PFSK-1 (cell line): ENCODE data around the gene TMX1. TPM values are rescaled to one million over a fixed set of nuclear protein-coding genes. Genes with fewer than 3 reads are reported as not detected.

Source experiments
- FOXP2 ChIP-seq: optimal IDR thresholded peaks from 2 replicates; pipeline ENCODE3; 2011; ENCODE audit warnings: borderline replicate concordance, control low read depth, inconsistent platforms; ENCODE audit not compliant: insufficient read depth; ENCODE audit errors: extremely low read length, extremely low read depth
- POLR2AphosphoS5 ChIP-seq: IDR thresholded peaks from 2 replicates; pipeline ENCODE4 v1.6.1; 2012; ENCODE audit warnings: low read depth, mild to moderate bottlenecking, control low read depth, low read length, moderate library complexity
- REST ChIP-seq, 2 experiments: IDR thresholded peaks; 2 replicates each; pipeline versions ENCODE4 v1.6.1 to v1.8.0; 2011 to 2012; ENCODE audit warnings: low read depth in 2 of 2, low read length in 2 of 2, control low read depth in 1 of 2, inconsistent platforms in 1 of 2, mild to moderate bottlenecking in 1 of 2, moderate library complexity in 1 of 2; ENCODE audit not compliant: insufficient read depth in 1 of 2
- SIN3A ChIP-seq: IDR thresholded peaks from 2 replicates; pipeline ENCODE4 v1.6.1; 2012; ENCODE audit warnings: mild to moderate bottlenecking, low read length, moderate library complexity, borderline replicate concordance; ENCODE audit not compliant: insufficient read depth
- TAF1 ChIP-seq: IDR thresholded peaks from 2 replicates; pipeline ENCODE4 v1.6.1; 2012; ENCODE audit warnings: low read length, control low read depth, borderline replicate concordance; ENCODE audit not compliant: insufficient read depth
- polyA plus RNA-seq: library from polyadenylated mRNA; unstranded; fragments of >200 nt; gene quantifications from one replicate; pipeline ENCODE4 v1.2.1, GENCODE V29; 2012; ENCODE audit warnings: low read depth, missing spikeins; ENCODE audit not compliant: insufficient read length

The TMX1 gene
- polyA plus RNA-seq: 13.4 TPM

DNA sequence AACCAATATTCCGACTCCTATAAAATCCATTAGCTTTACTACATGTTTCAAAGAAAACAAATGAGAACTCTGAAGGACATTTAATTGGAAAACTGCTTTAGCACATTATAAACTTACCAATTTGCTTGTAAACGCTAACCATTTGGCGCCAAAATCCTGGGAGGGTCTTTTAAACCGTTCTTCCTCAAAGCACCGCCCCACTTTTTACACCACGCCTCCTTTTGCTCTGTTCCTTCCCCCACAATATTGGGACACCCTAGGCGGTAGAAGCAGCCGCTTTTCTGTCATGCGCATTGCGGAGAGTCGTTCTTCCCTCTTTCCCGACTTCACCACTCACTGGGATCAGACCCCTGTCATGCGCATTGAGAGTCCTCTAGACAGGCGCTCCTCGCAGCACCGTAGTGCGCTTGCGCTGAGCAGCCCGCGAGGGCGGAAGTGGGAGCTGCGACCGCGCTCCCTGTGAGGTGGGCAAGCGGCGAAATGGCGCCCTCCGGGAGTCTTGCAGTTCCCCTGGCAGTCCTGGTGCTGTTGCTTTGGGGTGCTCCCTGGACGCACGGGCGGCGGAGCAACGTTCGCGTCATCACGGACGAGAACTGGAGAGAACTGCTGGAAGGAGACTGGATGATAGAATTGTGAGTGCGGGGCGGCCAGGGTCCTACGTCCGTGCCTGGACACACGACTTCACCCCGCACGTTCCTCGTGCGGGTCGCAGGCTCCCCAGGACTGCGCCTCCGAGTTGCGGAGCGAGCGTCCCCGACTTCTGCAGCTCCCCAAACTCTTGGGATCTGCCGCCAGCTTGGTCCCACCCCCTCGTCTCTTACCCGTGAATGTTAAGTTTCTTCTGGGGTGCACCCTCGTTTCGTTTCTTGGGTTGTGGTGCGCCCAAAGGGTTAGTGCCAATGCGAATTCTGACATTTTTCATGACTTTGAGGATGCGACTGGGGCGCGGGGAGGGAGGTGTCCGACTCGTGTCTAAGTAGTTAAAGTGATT is at the start of gene TMX1:
Gene TMX1, plus strand, starts transcription at position 435 of the 991 bp plus-strand sequence. Its CDS starts 46 bp downstream, at position 481.
- TF ChIP-seq POLR2AphosphoS5 (peak; percentile 88), SIN3A (no peak), FOXP2 (no peak), REST (IDR thresholded peaks at IDR 0.05; ENCODE audit: insufficient read depth in 1 of 2, low read depth in 2 of 2, low read length in 2 of 2) (no peak), TAF1 (peak; percentile 79; the same call in 1 of the 2 replicates)

DNA sequence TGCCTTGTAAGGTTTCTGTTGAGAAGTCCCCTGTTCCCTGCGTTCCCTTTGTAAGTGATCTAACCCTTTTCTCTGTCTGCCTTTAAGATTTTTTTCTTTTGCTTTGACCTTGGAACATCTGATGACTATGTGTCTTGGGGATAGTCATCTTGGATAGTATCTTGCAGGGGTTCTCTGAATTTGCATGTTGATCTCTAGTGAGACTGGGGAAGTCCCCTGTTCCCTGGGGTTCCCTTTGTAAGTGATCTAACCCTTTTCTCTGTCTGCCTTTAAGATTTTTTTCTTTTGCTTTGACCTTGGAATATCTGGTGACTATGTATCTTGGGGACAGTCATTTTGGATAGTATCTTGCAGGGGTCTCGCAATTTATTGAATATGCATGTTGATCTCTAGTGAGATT is 38.2 kb upstream of the TMX1 start:
- TF ChIP-seq TAF1 (no peak), POLR2AphosphoS5 (no peak), FOXP2 (no peak), REST (IDR thresholded peaks at IDR 0.05; ENCODE audit: insufficient read depth in 1 of 2, low read depth in 2 of 2, low read length in 2 of 2) (no peak)

GRCh38 chr14:51202914-51203665 is 37.0 kb upstream of the TMX1 start:
- TF ChIP-seq SIN3A (no peak), FOXP2 (no peak), TAF1 (no peak), REST (IDR thresholded peaks at IDR 0.05; ENCODE audit: insufficient read depth in 1 of 2, low read depth in 2 of 2, low read length in 2 of 2) (no peak), POLR2AphosphoS5 (no peak)

- TF ChIP-seq TAF1 (no peak), POLR2AphosphoS5 (no peak), REST (IDR thresholded peaks at IDR 0.05; ENCODE audit: insufficient read depth in 1 of 2, low read depth in 2 of 2, low read length in 2 of 2) (no peak), SIN3A (no peak), FOXP2 (no peak)
Observed at GRCh38 chr14:51203881-51204280, 36.2 kb upstream of the TMX1 start.
